Heart left ventricle (tissue), 16 donors: Measurements from ENCODE around the gene AKAP13. TPM values are rescaled to one million over a fixed set of nuclear protein-coding genes. Genes with fewer than 3 reads are reported as not detected.
"Not testable (repeated sequence)": the region's sequence is repeated elsewhere in the genome, so short reads cannot be mapped to it uniquely, and the experiment has no call there.

ENCODE experiments used
- ATAC-seq, 4 donors: fragments of 200-7000 bp; cut with Tn5 transposase; one replicate each; pipeline ENCODE4 v1.9.1; 2020 to 2022; ENCODE audit warnings: moderate library complexity in 4 of 4, mild to moderate bottlenecking in 3 of 4, moderate number of reproducible peaks in 1 of 4
- DNase-seq, 5 donors: peaks; one replicate each; pipeline ENCODE4 v3.0.0-alpha.2; 2020
- H3K27ac ChIP-seq, 12 donors: fragments of 200-600 bp; sonication (generic) in 4 of 12; one replicate each; pipeline versions ENCODE4 v1.5.0 to v1.8.0; 2016 to 2022; ENCODE audit warnings: mild to moderate bottlenecking in 2 of 12
- H3K27me3 ChIP-seq, 9 donors: fragments of 200-600 bp; sonication (generic) in 2 of 9; one replicate each; pipeline versions ENCODE4 v1.5.1 to v1.8.0; 2016 to 2022; ENCODE audit warnings: mild to moderate bottlenecking in 3 of 9
- H3K36me3 ChIP-seq, 9 donors: fragments of 200-600 bp; sonication (generic) in 2 of 9; one replicate each; pipeline versions ENCODE4 v1.5.0 to v1.8.0; 2018 to 2022; ENCODE audit warnings: mild to moderate bottlenecking in 2 of 9
- H3K4me1 ChIP-seq, 12 donors: fragments of 200-600 bp; sonication (generic) in 4 of 12; one replicate each; pipeline versions ENCODE4 v1.5.0 to v1.8.0; 2016 to 2022; ENCODE audit warnings: mild to moderate bottlenecking in 3 of 12
- H3K4me3 ChIP-seq, 12 donors: fragments of 200-600 bp; sonication (generic) in 4 of 12; one replicate each; pipeline versions ENCODE4 v1.5.0 to v1.8.0; 2017 to 2022; ENCODE audit warnings: mild to moderate bottlenecking in 9 of 12, moderate library complexity in 4 of 12
- H3K9me3 ChIP-seq, 12 donors: fragments of 200-600 bp; sonication (generic) in 4 of 12; one replicate each; pipeline versions ENCODE4 v1.5.0 to v1.8.0; 2016 to 2022; ENCODE audit warnings: mild to moderate bottlenecking in 1 of 12
- POLR2A ChIP-seq, 2 donors: fragments of 450-650 bp; IDR thresholded peaks; one replicate each; pipeline ENCODE4 v1.6.1; 2017; ENCODE audit warnings: antibody characterized with exemption in 2 of 2, mild to moderate bottlenecking in 2 of 2, moderate library complexity in 2 of 2
- WGBS, 4 donors: extraction: QIAGEN DNeasy Blood & Tissue Kit in 2 of 4; methylation state at CpG; one replicate each; pipeline versions ENCODE4 v1.1.5 to v1.1.7; 2013 to 2018; 5-methylcytosine and 5-hydroxymethylcytosine counted together
- intact Hi-C, 10 donors: fragments of 100-400 bp; cut with DNase I; formaldehyde crosslinking; loops; one replicate each; pipeline versions ENCODE4 v1.11.1 to v1.14.2; 2022
- polyA plus RNA-seq, 2 donors: library from polyadenylated mRNA; stranded (reverse); fragments of 200-250 nt; gene quantifications; one replicate each; pipeline ENCODE4 v1.2.3, GENCODE V29; 2013
- total RNA-seq, 9 donors: library from RNA; depleted of rRNA in 2 of 9; stranded (reverse); fragments of >200 nt in 2 of 9; fragmentation: NEBNext Ultra II Directional in 3 of 9; extraction: Animal tissue kit (Norgen Biotek cat#: 25700) in 3 of 9; gene quantifications; one replicate each; pipeline versions ENCODE4 v1.1.0 to v1.2.4, GENCODE V29; 2016 to 2023
- TF ChIP-seq, protein P1 (sequence below), 12 donors: fragments of 200-600 bp; sonication (generic) in 4 of 12; IDR thresholded peaks; one replicate each; pipeline versions ENCODE4 v1.5.0 to v1.8.0; 2018 to 2022; ENCODE audit warnings: antibody characterized with exemption in 12 of 12, mild to moderate bottlenecking in 5 of 12
- donor health status: ischemic (EF 13 %, LVEDD 7.1; RV severe dilation, severe dysfunction).
- donor health status: healthy with polysubstance abuse.
- donor health status: DM: no; HTN: yes; CAD: no.
- donor health status: DM: no; HTN: no; CAD: no.
- donor health status: ischemic (EF 25% LVEDD 6.9; RV normal size, moderate dysfunction).
- donor health status: ischemic (EF 25% LVEDD 5.7; RV mildly dilated, moderate dysfunction).
- donor health status: healthy.
- donor health status: DM: yes; HTN: yes; CAD: no.
- donor health status: ischemic (EF 35%, LVEDD 5.7; RV mildly dilated, moderate dysfunction).
- donor health status: nonischemic (EF 11% LVEDD 7.7; RV severe dilation, severe dysfunction).
- donor health status: DM: yes; HTN: yes; CAD: no.
- donor health status: PGD.
- donor health status: ischemic (EF 29% LVEDD 5.4; RV normal size, mild dysfunction).
- donor health status: nonischemic (EF 23%, LVEDD 6.1; RV moderate dilation, normal function).

AKAP13 gene
- total and polyA plus RNA-seq, 11 donors, result 124 to 598 (median 340) TPM

DNA sequence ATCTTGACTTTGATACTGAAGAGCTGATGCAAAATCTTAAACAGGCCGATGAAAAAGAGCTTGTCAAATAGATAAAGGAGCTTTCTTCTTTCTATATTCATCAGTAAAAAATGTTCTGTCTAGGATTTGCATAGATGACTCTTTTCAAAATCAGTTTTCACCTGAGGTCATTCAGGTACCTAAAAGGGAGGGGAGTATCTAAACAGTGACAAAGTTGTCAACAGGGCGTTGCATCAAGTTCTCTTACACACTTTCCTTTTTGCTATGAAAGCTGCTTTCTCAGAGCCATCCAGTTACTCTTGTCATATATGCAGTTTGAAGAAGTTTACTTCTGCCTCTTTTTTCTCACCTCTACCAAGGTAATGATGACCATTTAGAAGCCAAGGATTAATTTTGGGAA lies 60.0 kb downstream of the AKAP13 start:
- ATAC-seq (no peak), DNase-seq (no peak)
- no peaks in the 10 kb centered on the region for H3K36me3 ChIP-seq
- intact Hi-C loops, result no loop called here
- peaks cover 4 to 52% (median 42%) of the 10 kb centered on the region in 12 donors for H3K4me1 ChIP-seq
- no peak overlapping the region for H3K4me3 ChIP-seq
- TF ChIP-seq, protein P1, sequence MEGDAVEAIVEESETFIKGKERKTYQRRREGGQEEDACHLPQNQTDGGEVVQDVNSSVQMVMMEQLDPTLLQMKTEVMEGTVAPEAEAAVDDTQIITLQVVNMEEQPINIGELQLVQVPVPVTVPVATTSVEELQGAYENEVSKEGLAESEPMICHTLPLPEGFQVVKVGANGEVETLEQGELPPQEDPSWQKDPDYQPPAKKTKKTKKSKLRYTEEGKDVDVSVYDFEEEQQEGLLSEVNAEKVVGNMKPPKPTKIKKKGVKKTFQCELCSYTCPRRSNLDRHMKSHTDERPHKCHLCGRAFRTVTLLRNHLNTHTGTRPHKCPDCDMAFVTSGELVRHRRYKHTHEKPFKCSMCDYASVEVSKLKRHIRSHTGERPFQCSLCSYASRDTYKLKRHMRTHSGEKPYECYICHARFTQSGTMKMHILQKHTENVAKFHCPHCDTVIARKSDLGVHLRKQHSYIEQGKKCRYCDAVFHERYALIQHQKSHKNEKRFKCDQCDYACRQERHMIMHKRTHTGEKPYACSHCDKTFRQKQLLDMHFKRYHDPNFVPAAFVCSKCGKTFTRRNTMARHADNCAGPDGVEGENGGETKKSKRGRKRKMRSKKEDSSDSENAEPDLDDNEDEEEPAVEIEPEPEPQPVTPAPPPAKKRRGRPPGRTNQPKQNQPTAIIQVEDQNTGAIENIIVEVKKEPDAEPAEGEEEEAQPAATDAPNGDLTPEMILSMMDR (IDR thresholded peaks at IDR 0.05), result no peak
- TF ChIP-seq POLR2A (IDR thresholded peaks at IDR 0.05), result no peak
- H3K9me3 ChIP-seq, result no peaks in the 10 kb centered on the region
- peak overlapping the region in 4 of 12 donors; percentile 0 to 42 (median 22) for H3K27ac ChIP-seq
- no peaks in the 10 kb centered on the region for H3K27me3 ChIP-seq
- WGBS, 4 donors, result 42 to 66% (median 56%) methylated on average over 2 of the region's 2 CpGs

DNA sequence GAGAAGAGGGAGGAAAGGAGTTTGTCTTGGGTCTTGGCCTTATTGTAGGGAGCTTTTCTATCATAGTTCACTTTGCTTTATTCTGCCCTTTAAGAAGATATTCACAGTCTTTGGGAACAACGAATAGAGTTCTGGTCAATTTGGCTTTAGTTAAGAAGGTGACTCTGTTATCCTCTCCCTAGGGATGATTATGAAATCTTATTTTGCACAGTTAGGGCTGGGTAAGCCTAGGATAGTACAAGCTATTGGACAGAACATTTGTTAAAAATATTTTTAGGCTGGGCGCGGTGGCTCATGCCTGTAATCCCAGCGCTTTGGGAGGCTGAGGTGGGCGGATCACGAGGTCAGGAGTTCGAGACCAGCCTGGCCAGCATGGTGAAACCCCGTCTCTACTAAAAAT lies 61.5 kb downstream of the AKAP13 start:
- H3K36me3 ChIP-seq, H3K9me3 ChIP-seq, H3K4me3 ChIP-seq, intact Hi-C loops, H3K27me3 ChIP-seq: not testable (repeated sequence)
- ATAC-seq (peak; percentile 68 to 91 (median 80)), DNase-seq (peak in 1 of 5 donors; percentile 30)
- 40 to 72% (median 54%) methylated on average over 7 to 8 of the region's 8 CpGs for WGBS, 4 donors
- H3K4me1 ChIP-seq, result peaks cover 4 to 58% (median 42%) of the 10 kb centered on the region in 12 donors
- H3K27ac ChIP-seq, result peak overlapping the region in 7 of 12 donors; percentile 2 to 50 (median 37)

DNA sequence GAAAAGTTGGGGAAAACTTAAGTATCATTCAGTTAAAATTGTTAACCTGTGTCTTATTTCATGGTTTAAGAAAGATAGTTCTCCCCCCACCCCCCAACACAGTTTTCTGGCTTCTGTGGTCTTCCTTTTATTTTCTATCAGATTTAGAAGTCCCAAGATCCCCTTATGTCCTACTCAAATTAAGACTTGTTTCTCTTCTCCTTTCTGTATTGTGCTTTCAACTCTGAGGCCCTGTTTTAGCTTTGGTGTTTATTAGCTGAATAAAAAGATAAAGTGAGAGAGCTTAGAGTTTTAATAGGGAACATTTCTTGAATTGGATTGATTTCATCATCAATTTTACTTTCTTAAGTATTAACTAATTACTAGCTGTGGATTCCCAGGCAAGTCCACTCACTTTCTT lies 62.6 kb downstream of the AKAP13 start:
- Histone ChIP-seq H3K4me1 (peaks cover 4 to 60% (median 42%) of the 10 kb centered on the region in 12 donors), H3K27me3 (no peaks in the 10 kb centered on the region), H3K4me3 (no peak overlapping the region), H3K36me3 (no peaks in the 10 kb centered on the region), H3K27ac (peak overlapping the region in 11 of 12 donors; percentile 2 to 68 (median 40)), H3K9me3 (peaks cover 0 to 16% (median 0%) of the 10 kb centered on the region in 12 donors)
- ATAC-seq (no peak), DNase-seq (no peak)
- TF ChIP-seq POLR2A (IDR thresholded peaks at IDR 0.05), result no peak
- TF ChIP-seq, protein P1 (IDR thresholded peaks at IDR 0.05), result no peak
- intact Hi-C loops, result no loop called here

DNA sequence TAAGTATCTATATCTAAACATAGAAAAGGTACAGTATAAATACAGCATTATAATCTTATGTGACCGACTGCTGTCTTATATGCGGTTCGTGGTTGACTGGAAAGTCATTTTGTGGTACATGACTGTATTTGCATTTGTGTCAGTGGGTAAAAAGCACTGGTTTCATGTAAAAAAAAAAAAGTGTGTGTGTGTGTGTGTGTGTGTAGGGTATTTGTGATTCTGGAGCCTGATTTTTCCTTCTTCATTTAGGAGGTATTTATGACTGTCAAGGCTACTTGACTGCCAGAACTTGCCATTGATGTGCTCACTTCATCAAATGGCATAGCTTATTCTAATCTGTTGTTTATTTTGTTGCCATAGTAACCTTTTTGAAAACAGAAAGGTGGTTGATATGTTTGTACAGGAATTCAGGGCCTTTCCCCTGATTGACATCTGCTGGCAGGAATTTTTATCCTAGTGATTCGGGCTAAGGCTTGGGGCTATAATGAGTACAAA lies 63.2 kb downstream of the AKAP13 start:
- H3K4me3 ChIP-seq, result no peak overlapping the region
- no peaks in the 10 kb centered on the region for H3K36me3 ChIP-seq
- H3K9me3 ChIP-seq, result peaks cover 0 to 18% (median 0%) of the 10 kb centered on the region in 12 donors
- TF ChIP-seq, protein P1 (IDR thresholded peaks at IDR 0.05), result peak in 1 of 12 donors; percentile 6
- no peak for TF ChIP-seq POLR2A (IDR thresholded peaks at IDR 0.05)
- WGBS, 4 donors, result 37 to 60% (median 52%) methylated on average over 4 of the region's 4 CpGs
- ATAC-seq (peak; percentile 49 to 77 (median 68)), DNase-seq (peak in 1 of 5 donors; percentile 23)
- intact Hi-C loops, result no loop called here
- H3K4me1 ChIP-seq, result peaks cover 4 to 61% (median 42%) of the 10 kb centered on the region in 12 donors
- H3K27me3 ChIP-seq, result no peaks in the 10 kb centered on the region
- H3K27ac ChIP-seq, result peak overlapping the region; percentile 2 to 68 (median 40)
